SK-N-MC (cell line): ENCODE data around the gene OSTF1.

Source experiments
- DNase-seq: peaks from one replicate; pipeline ENCODE4 v3.0.0-alpha.2; 2011; ENCODE audit warnings: low read depth, low spot score
- H3K27ac ChIP-seq: fragments of 200-600 bp; sonication (generic); 2 replicates; pipeline ENCODE4 v1.5.1; 2016; ENCODE audit warnings: mixed run types
- H3K36me3 ChIP-seq: fragments of 200-600 bp; sonication (generic); 2 replicates; pipeline ENCODE4 v1.6.1; 2017; ENCODE audit warnings: antibody characterized with exemption, low read length, mixed read lengths; ENCODE audit not compliant: insufficient read depth
- H3K4me3 ChIP-seq: fragments of 200-600 bp; sonication (generic); 2 replicates; pipeline ENCODE4 v1.5.1; 2016
- H3K9ac ChIP-seq: fragments of 200-600 bp; sonication (generic); 2 replicates; pipeline ENCODE4 v1.8.0; 2017; ENCODE audit warnings: mixed run types, mixed read lengths; ENCODE audit not compliant: insufficient read length
- H3K9me3 ChIP-seq: fragments of 200-600 bp; sonication (generic); 2 replicates; pipeline ENCODE4 v1.6.1; 2017; ENCODE audit warnings: low read depth, mild to moderate bottlenecking, antibody characterized with exemption, low read length, moderate library complexity, mixed read lengths
- EZH2 ChIP-seq: fragments of 200-600 bp; sonication (generic); IDR thresholded peaks from one replicate; pipeline ENCODE4 v1.6.1; 2017; ENCODE audit warnings: antibody characterized with exemption
- FOXP2 ChIP-seq: optimal IDR thresholded peaks from 2 replicates; pipeline ENCODE3; 2011; ENCODE audit warnings: mild to moderate bottlenecking, moderate library complexity; ENCODE audit not compliant: insufficient read depth; ENCODE audit errors: extremely low read length, control extremely low read depth
- POLR2AphosphoS5 ChIP-seq: IDR thresholded peaks from 2 replicates; pipeline ENCODE4 v1.6.1; 2012; ENCODE audit warnings: mild to moderate bottlenecking, low read depth, low read length, borderline replicate concordance

OSTF1 gene

DNA sequence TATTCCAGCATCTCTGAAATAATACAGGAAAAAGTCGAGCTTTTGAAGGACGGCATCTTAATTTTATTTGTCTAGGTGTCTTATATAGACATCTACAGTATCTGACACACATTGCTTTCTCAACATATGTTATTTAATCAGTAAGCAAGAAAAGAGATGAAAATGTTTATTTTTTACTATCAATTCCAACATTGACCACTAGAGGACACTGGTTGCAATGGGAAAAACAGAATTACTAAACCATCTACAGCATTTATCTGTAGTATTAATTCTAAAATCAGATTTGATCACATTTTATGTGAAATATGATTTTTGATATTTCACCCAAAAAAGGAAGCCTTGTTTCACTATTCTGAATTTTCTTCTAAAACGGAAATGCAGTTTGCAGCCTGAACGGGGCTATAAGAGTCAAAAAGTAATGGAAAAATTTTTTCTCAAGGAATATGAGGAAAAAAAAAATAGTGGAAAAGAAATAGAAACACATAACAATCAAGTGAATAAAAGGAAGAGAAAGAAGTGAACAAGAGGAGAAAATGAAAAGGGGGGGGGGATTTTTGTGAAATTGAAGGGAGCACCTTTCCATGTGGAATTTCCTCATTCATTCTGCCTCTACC lies 98.6 kb downstream of the OSTF1 start:
- no peak overlapping the region for H3K9ac ChIP-seq
- H3K36me3 ChIP-seq, result no peaks in the 10 kb centered on the region
- no peak for DNase-seq
- TF ChIP-seq FOXP2, result no peak
- no peak for TF ChIP-seq POLR2AphosphoS5
- TF ChIP-seq EZH2, result no peak
- H3K4me3 ChIP-seq, result no peak overlapping the region
- H3K27ac ChIP-seq, result no peak overlapping the region
- no peaks in the 10 kb centered on the region for H3K9me3 ChIP-seq

DNA sequence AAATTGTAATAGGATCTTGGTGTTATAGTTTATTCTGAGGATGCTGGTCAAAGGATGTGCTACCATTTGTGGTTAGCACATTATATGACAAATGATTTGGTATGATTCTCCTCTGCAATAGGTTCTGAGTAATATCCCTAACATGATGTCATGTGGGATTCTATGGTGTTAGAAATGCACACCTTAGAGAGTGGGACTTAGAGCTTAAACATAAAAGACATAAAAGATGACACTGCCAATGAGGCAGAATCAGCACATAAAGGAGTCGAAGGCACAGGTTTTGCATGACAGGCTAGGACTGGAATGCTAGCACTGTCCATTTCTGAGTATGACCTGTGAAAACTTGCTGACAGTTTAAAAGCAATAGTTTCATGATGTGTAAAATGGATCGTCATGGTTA lies 100.4 kb downstream of the OSTF1 start:
- no peak for TF ChIP-seq EZH2
- no peak for TF ChIP-seq POLR2AphosphoS5
- TF ChIP-seq FOXP2, result no peak
- DNase-seq, result no peak
- no peak overlapping the region for H3K9ac ChIP-seq
- H3K4me3 ChIP-seq, result no peak overlapping the region
- H3K36me3 ChIP-seq, result no peaks in the 10 kb centered on the region
- H3K9me3 ChIP-seq, result no peaks in the 10 kb centered on the region
- H3K27ac ChIP-seq, result no peak overlapping the region

- DNase-seq, result no peak
- H3K4me3 ChIP-seq, result no peak overlapping the region
Measured at GRCh38 chr9:75190762-75191161, 102.4 kb downstream of the OSTF1 start.

More at GRCh38 chr9:75190762-75191161, 102.4 kb downstream of the OSTF1 start:
- H3K9ac ChIP-seq, result no peak overlapping the region
- H3K36me3 ChIP-seq, result no peaks in the 10 kb centered on the region
- H3K27ac ChIP-seq, result no peak overlapping the region
- H3K9me3 ChIP-seq, result no peaks in the 10 kb centered on the region
- TF ChIP-seq EZH2 (no peak), FOXP2 (no peak), POLR2AphosphoS5 (no peak)
